DMS79 (cell line): ENCODE data around the gene RPL18A.

ENCODE experiments used
- DNase-seq: peaks from one replicate; lab custom pipeline; 2025; lab: John Stamatoyannopoulos, UW

RPL18A gene

DNA sequence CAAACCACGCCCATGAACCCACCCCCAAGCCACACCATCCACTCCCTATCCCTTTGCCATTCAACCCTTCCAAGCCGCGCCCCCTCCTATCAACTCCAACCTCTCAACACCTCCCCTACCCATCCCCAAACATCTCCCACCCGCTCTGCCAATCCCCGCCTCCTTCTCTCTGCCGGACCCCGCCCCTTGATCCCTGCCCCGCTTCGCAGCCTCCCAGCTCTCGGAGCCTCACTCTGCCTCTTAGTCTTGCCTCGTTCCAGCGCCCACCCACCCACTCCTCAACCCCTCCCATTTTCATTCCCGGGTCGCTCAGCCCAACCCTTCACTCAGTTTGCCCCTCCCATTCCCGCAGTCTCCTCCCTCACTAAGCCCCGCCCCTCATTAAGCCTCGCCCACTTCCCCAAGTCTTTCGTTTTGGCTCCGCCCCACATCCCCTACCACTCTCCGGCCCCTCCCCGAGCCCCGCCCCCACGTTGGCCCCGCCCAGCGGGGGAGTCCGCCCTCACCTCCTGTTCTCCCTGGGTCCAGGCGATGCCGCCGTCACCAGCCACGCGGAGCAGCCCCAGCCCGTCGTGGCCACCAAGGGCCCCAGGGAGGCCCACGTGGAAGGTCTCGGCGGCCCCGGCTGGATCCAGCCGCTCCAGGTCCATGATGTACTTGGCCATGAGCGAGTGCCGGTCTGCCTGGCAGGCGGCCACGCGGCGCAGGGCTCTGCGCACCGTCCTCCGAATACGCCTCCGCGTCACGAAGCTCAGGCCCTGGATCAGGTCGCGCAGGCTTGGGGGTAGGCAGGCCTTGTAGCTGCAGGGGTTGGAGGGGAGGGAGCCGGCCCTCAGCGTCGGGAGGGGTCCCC, 17.7 kb upstream of the RPL18A start:
- DNase-seq: peak; percentile 49

DNA sequence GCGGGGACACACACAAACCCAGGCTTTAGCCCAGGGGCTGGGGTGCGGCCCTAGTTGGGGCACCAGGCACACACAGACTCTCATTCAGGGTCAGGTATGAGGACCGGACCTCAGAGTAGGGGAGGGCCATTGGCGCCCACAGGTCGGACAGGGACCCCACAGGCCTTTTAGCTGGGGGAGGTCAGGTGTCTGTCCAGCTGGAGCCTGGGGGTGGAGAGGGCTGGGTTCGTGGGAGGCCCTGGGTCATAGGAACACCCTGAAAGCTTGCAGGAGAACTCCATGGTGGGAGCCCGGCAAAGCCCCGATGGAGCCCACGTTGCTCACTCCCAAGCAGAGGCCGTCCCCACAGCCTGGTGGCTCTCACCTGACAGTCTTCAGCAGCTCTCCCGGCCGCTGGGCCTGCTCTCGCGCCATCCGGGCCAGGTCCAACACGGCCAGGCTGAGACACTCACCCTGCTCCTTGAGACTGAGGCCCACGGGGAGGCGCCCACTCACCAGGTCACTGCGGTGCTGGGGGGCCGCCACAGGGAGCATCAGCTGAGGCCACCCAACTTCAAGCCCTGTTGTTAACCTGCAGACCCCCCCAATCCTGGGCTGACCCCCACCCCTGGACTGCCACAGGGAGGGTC, 16.9 kb upstream of the RPL18A start:
- DNase-seq: no peak

DNA sequence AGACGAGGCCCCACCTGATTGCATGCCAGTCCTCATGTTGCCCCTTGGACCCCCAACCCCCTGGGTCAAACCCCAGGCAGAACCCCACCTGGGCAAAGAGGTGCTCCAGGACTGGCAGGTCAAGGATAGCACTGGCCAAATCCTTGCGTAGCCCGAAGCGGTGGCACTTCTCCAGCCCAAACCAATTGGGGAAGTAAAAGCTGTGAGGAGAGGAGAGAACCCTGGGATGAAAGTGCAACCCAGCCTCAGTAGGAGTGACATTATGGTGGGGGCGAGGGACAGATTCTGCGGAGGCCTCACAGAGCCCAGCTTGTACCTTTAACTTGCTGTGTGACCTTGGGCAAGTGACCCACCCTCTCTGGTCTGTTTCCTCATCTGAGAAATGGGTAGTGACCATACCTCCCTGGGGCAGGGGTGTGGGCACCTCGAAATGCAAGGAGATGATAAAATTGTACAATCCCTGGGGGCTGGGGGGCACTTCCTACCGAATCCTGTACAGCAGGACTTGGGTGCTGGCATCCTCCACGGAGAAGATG, 16.4 kb upstream of the RPL18A start:
- DNase-seq: no peak

DNA sequence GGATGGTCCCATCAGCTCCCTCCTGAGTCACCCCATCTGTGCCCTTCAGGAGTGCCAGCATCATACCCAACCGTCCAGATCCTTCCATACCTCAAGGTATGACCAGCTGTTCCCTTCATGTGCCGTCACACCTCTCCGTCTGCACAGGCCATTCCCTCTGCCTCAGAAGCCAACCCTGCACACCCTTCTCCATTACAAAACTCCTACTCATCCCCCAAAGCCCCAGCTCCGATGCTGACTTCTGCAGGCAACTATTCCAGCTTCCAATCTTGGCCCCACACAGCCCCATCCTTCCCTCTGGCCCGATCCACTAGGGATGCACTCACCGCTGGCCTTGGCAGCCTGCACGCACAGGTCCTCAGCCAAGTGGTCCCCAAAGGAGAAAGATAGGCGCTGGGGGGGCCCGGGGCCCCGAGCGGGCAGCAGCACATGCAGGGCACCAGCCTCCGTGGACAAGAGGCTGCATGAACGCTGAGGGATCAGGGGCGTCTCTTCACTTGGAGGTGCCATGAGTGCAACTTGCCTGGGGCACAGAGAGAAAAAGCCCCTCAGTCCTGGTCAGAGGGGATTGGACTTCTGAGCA, 15.7 kb upstream of the RPL18A start:
- DNase-seq: no peak

DNA sequence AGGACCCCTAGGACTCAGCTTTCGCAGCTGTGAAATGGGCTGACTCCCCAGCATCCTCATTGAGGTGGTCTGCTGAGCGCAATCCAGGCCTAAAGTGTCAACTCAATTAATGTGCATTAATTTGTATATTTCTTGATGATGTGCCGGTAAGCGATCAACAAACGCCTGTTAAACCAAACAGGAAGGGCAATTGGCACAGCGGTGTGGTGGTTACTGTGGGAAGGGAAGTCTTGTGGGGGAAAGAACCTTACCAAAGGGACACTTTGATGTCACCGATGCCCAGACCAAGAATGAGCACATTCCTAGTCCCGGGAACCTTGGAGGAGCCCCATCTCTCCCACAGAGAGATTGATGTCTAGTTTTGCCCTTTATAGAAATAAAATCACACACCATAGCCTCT, 13.6 kb upstream of the RPL18A start:
- DNase-seq: no peak

DNA sequence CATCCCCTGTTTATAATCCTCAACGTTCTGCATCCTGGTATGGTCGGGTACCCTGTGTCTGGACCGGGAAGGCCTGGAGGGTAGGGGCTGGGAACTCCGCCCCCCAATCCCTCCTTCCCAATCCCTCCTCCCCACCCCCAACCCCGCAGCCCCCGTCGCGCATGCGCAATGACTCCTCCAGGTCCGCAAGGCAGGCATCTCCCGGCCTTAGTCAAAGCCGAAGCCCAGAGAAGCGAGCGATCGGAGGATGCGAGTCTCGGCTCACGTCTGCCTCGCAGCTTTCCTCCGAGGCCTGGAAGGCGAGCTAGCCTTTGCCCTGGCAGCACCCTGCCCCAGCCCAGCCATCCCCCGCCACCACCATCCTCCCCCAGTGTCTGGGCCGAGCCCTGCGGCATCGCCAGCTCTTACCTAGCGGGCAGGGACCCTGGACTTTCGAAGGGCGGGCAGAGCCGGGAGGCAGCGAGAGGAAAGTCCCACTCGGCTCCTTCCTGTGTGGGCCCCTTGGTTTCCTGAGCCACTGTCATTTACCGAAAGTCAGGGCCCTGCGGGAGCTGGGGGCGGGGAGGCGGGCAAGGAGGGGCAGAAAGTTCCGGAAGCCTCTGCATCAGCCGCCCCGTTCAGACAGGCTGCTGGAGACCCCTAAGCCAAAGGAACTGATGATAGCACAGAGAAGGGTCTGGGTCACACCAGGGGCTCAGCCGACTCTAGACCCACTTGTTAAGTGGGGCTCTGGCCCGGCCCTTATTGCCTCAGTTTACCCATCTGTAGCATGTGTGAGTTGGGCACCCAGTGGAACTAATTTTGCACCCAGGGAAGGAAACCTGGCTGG, 12.0 kb upstream of the RPL18A start, which contains the start of gene JAK3:
Gene JAK3 (minus strand): TSS at position 445 of the 829 bp plus-strand sequence. CDS start 3,565 bp downstream, outside the sequence.
- no peak for DNase-seq

DNA sequence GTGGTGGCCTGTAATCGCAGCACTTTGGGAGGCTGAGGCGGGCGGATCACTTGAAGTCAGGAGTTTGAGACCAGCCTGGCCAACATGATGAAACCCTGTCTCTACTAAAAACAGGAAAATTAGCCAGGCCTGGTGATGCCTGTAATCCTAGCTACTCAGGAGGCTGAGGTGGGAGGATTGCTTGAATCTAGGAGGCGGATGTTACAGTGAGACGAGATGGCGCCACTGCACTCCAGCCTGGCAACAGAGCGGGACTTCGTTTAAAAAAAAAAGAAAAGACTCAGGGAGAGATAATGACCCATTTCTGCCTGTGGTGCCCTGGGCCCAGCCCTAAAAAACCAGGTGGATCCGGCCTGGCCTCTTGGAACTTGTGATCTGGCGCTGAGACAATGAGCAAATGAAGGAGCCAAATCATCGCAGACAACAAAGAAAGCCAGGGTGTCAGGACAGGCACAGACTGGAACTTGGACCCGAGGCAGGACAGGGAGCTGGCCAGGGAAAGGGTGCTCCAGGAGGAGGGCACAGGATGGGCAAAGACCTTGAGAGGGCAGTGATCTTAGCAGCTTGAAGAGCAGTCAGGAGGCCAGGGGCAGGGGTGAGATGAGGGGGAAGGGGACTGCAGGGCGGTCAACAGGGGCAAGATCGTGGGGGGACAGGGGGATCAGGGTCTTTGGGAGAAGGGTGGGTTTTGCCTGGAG, 11.0 kb upstream of the RPL18A start:
- DNase-seq: no peak

DNA sequence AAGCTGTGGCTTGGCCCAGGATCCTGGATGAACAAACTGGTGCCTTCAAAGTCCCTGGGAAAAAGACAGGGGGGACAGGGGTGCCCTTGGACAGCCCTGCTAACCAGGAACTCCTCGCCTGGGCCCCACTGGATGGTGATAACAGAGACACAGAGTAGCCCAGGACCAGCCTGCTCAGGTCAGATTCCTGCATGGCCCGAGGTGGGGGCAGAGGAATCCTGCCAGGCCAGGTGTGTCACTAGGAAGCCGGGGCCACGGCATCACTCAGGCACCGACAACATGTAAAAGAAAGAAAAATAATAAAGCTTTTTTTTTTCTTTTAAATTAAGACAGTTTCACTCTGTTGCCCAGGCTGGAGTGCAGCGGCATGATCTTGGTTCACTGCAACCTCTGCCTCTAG, 5.6 kb upstream of the RPL18A start:
- DNase-seq: no peak

DNA sequence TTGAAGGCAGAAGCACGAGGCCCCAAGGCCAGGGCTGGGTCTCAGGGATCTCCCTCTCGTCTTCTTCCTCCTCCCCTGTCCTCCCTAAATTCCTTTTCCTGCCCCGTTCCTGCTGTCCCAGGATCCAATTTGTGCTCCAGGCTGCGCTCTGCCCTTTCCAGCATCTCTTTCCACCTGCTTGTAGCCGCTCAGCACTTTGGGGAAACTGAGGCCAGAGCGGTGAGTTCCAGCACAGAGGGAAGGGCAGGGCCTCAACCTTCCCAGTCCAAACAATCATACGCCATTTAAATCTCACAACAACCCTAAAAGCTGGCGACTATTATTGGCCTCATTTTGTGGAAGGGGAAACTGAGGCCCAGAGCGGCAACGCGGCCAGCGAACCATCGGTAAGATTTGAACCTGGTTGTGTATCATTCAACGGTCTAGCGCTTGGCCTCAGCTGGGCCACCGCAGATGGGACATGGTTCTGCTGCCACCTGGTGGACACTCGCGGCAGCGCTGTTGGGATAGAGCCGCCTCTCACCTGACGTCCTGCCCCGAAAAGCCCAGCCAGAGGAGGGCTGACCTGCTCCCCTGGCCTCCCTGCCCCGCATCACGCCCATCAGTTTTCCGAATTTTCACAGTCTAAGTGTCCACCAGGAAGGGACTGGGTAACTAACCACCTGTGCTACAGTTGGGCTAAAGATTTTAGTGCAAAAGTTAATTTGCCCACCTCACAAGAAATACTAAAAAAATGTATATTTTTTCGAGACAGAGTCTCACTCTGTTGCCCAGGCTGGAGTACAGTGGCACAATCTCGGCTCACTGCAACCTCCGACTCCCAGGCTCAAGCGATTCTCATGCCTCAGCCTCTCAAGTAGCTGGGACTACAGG, 4.2 kb upstream of the RPL18A start:
- DNase-seq: peak; percentile 30

DNA sequence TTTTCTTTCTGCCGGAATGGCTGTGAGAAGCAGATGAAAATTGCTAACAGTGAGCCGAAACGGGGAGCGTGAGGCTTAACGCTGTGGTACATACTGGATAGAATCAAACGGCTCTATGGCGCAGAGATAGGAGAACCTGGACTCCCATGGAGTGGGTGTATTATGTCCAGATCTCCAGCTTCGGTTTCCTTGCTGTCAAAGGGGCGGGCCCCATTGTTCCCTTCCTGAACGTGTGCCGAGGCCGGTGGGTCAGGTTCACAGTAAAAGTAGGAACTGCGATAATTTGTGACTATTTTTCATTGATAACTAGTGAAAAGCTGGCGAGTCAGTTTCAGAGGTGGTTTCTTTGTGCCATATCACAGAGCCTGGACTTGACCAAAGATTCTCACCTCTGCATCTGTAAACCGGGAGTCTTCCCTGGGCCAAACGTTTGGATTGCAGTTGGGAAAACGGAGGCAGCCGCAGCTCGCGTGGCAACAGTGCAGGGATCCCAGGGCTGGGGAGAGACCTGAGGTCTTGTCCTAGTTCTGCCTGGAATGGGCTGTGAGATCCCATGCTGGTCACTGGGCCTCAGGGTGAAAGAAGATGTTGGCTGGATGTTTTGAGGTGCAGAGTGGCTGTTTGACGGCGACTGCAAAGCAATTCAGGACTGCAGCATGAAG, 752 bp downstream of the RPL18A start:
- DNase-seq: no peak

DNA sequence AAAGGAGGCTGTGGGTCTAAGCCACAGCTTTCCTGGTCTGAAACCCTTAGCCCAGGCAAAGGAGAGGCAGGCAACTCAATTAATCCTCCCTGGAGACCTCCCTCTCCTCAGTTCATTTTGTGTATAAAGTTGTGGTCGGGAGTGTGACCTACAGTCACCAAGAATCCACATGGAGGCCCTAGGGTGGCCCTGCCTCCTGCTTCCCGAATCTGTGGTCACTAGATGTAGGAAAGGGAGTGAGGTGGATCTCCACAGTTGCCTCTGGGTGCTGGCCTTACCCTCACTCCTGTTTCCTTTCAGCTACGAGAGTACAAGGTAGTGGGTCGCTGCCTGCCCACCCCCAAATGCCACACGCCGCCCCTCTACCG, 1.3 kb downstream of the RPL18A start:
- DNase-seq: no peak

DNA sequence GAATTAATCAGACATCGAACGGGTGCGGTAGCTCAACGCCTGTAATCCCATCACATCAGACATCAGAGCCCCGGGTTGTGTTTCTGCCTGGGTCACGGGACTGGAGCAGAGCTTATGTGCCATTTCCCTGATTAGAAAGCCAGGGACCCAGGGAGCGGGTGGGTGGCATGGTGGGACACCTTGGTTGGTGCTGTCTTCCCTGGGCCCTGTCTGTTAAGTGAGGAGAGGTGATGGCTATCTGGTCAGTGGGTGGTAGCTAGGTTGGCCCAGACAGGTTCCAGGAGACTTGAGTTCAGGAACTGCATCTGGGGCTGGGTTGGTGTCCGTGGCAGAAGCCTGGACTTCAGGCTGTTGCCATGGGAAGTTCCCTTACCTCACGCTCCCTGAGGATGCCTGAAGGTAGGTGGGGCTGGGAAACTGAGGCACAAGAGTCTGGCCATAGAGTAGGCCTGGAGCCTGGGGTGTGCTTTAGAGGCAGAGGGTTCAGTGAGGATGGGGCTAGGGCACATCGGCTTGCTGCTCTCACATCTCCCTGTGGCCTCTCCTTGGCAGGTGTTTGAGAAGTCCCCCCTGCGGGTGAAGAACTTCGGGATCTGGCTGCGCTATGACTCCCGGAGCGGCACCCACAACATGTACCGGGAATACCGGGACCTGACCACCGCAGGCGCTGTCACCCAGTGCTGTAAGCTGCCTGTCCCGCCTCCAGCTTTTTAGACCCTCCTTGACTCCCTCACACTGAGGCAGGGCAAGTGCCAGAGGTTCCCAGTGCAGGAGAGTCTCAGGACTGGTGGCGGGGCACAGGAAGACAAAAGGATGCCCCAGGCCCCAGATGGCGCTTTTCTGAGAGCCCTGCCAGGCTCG, 2.1 kb downstream of the RPL18A start:
- DNase-seq: no peak

DNA sequence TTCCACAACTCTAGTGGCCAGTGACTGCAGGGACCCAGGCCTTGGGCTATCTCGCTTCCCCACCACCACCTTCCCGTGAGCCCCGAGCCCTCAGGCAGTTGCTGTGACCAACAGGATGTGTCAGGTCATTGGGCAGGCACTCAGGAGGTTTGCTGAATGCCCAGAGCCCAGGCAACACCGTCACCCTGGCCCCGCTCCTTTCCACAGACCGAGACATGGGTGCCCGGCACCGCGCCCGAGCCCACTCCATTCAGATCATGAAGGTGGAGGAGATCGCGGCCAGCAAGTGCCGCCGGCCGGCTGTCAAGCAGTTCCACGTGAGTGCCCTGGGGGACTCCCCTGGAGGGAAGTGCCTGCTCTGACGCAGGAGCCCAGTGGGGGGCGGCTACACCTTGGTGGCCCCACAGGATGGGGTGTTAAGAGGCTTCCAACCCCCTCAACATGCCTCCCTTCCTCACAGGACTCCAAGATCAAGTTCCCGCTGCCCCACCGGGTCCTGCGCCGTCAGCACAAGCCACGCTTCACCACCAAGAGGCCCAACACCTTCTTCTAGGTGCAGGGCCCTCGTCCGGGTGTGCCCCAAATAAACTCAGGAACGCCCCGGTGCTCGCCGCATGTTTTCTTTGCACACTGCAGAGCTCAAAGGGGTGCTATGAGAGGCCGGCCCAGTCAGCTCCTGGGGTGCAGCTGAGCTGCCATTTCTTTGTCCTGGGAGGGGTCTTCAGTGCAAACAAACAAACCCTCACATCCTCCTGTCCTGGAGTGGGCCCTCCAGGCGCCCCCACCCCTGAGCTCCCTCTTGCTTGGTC, 3.2 kb downstream of the RPL18A start:
- DNase-seq: no peak

DNA sequence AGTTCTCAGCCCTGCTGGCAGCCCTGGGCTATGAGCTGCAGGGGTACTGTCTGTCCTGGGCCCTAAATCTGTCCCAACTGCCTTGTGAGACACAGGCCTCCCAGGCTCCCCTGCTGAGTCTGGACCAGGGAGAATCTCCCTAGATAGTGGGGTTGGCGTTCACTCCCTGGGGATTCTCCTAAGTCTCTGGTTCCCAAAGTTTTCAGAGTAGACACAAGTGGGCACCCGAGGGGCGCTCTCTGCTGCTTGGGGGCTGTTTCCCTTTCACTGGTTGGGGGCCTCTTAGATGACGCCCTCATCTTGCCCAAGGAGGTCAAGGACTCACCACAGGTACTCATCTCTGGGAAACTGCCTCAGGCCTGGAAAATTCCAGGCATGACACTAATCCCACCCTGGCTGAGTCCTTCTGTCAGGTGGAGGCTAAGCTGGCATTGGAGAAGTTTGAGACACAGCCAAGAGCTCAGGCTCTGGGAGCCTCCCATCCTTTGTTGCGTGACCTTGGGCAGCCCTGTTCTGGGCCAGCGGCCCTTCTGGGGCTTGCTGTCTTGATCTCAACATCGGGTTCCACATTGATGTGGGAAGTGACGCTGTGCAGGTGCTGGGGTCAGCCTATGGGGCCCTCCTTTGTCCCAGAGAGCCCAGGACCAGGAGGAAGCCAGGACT, 3.9 kb downstream of the RPL18A start:
- DNase-seq: no peak

DNA sequence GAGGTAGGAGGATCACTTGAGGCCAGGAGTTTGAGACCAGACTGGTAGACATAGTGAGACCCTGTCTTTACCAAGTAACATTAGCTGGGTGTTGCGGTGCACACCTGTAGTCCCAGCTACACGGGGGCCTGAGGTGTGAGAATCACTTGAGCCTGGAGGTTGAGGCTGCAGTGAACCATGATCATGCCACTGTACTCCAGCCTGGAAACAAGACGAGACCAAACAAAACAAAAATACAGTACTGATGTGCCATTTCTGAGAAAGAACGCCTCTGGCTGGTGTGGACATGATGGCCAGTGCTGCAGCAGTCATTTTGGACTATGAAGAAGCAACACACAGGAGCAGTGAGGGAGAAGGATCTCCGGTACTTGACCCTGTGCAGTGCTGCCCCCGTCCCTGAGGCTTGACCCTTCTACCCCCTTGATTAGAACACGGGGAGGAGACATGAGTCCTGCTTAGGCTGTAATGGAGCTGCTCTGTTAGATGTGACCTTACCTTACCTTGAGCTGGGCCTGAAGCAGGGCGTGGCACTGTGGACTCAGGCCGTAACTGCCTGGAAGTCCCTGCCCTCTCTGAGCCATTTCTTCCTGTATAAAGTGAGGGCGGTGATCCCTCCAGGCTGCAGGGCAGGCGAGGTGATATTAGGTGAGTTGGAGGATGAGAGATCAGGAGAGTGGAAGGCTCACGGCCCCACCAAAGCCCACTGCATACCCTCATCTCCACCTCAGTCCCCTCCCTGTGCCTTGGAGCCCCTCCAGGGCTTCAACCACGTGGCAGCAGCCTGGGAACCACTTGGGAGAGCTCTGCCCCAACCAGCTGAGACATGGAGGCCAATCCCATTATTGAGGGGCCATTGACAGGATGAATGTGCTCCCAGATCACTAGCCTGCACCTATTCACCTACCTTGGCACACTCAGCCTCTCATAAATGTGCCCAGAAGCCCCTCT, 5.9 kb downstream of the RPL18A start:
- no peak for DNase-seq

DNA sequence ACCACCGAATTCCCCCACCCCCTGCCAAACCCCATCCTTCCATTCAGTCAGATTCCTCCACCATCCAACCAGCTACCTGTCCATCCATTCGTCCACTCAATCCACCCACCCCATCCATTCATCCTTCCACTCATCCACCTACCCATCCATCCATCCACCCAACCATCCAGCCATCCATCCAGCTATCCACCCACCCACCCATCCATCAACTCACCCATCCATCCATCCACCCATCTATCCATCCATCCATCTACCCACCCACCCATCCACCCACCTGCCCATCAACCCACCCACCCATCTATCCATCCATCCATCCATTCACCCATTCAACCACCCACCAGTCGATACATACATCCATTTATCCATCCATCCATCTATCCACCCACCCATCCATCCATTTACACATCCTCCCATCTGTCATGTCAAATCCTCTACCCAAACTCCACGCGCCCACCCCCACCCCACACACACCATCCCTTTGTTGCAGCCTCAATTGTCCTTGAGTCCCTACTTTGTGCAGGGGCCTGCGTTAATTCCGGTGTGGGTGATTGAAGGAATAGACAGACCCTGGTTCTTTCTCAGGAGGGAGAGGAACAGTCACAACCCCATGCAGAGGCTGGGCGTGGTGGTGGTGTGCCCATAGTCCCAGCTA, 6.7 kb downstream of the RPL18A start:
- DNase-seq: no peak
